Duodenal mucosa (tissue), 2 donors: Measurements from ENCODE around the gene HIRIP3.
"Not testable (repeated sequence)": the region's sequence is repeated elsewhere in the genome, so short reads cannot be mapped to it uniquely, and the experiment has no call there.

Source experiments
- H3K27ac ChIP-seq: one replicate; pipeline ENCODE4 v1.7.0; 2013; ENCODE audit warnings: low read depth, low read length
- H3K27me3 ChIP-seq, 2 donors: one replicate each; pipeline ENCODE4 v1.7.0; 2013; ENCODE audit warnings: low read length in 2 of 2, control low read depth in 1 of 2; ENCODE audit not compliant: insufficient read depth in 2 of 2, control insufficient read depth in 1 of 2
- H3K36me3 ChIP-seq, 2 donors: one replicate each; pipeline ENCODE4 v1.7.0; 2013; ENCODE audit warnings: low read length in 2 of 2, control low read depth in 1 of 2; ENCODE audit not compliant: insufficient read depth in 2 of 2, control insufficient read depth in 1 of 2
- H3K4me1 ChIP-seq, 2 donors: one replicate each; pipeline ENCODE4 v1.7.0; 2013; ENCODE audit warnings: low read length in 2 of 2, control low read depth in 1 of 2; ENCODE audit not compliant: insufficient read depth in 2 of 2, control insufficient read depth in 1 of 2
- H3K4me3 ChIP-seq, 2 donors: one replicate each; pipeline ENCODE4 v1.7.0; 2013; ENCODE audit warnings: low read length in 2 of 2, low read depth in 1 of 2
- H3K9ac ChIP-seq, 2 donors: one replicate each; pipeline ENCODE4 v1.7.0; 2013; ENCODE audit warnings: low read length in 2 of 2, low read depth in 1 of 2
- H3K9me3 ChIP-seq, 2 donors: one replicate each; pipeline ENCODE4 v1.7.0; 2013; ENCODE audit warnings: low read length in 2 of 2, control low read depth in 1 of 2; ENCODE audit not compliant: control insufficient read depth in 1 of 2

Gene HIRIP3

GRCh38 chr16:29995324-29995910 is at the start of gene HIRIP3:
Gene HIRIP3, minus strand, starts transcription at chr16:29995617. Its CDS starts 12 bp downstream, at chr16:29995605.
- peaks cover 9 to 47% of the 10 kb centered on the region in 2 donors for H3K36me3 ChIP-seq
- H3K9me3 ChIP-seq: no peaks in the 10 kb centered on the region
- peaks cover 22% of the 10 kb centered on the region in 2 donors for H3K4me1 ChIP-seq
- peak within 1 kb of the TSS; percentile 97 for H3K4me3 ChIP-seq
- H3K27ac ChIP-seq: peak within 1 kb of the TSS; percentile 97
- no peaks in the 10 kb centered on the region for H3K27me3 ChIP-seq
- H3K9ac ChIP-seq: peak within 1 kb of the TSS; percentile 82 to 95

- H3K9ac ChIP-seq: no peak overlapping the region
- H3K4me3 ChIP-seq: no peak overlapping the region
- no peaks in the 10 kb centered on the region for H3K9me3 ChIP-seq
- no peak overlapping the region for H3K27ac ChIP-seq
- H3K36me3 ChIP-seq: no peaks in the 10 kb centered on the region
- H3K27me3 ChIP-seq: no peaks in the 10 kb centered on the region
- no peaks in the 10 kb centered on the region for H3K4me1 ChIP-seq
These were observed 46.4 kb upstream of the HIRIP3 start for GRCh38 chr16:30041841-30042240.

- not testable (repeated sequence) for H3K27me3 ChIP-seq, H3K4me3 ChIP-seq
These were observed 45.3 kb upstream of the HIRIP3 start for GRCh38 chr16:30040690-30041089.

GRCh38 chr16:30040221-30040620 is 44.8 kb upstream of the HIRIP3 start:
- Histone ChIP-seq H3K36me3 (no peaks in the 10 kb centered on the region), H3K27ac (no peak overlapping the region), H3K9ac (no peak overlapping the region), H3K27me3 (peaks cover 0 to under 1% of the 10 kb centered on the region in 2 donors), H3K4me3 (no peak overlapping the region), H3K9me3 (no peaks in the 10 kb centered on the region), H3K4me1 (no peaks in the 10 kb centered on the region)

More at GRCh38 chr16:30040690-30041089, 45.3 kb upstream of the HIRIP3 start:
- H3K27ac ChIP-seq, H3K9ac ChIP-seq, H3K4me1 ChIP-seq, H3K9me3 ChIP-seq, H3K36me3 ChIP-seq: not testable (repeated sequence)

GRCh38 chr16:30033270-30033669 is 37.9 kb upstream of the HIRIP3 start:
- H3K9ac ChIP-seq: no peak overlapping the region
- H3K4me3 ChIP-seq: no peak overlapping the region
- no peaks in the 10 kb centered on the region for H3K36me3 ChIP-seq
- H3K27ac ChIP-seq: no peak overlapping the region
- H3K4me1 ChIP-seq: no peaks in the 10 kb centered on the region
- peaks cover 35 to 38% of the 10 kb centered on the region in 2 donors for H3K27me3 ChIP-seq
- no peaks in the 10 kb centered on the region for H3K9me3 ChIP-seq

- Histone ChIP-seq H3K27ac (no peak overlapping the region), H3K9me3 (no peaks in the 10 kb centered on the region), H3K9ac (no peak overlapping the region), H3K36me3 (no peaks in the 10 kb centered on the region), H3K27me3 (peaks cover 37 to 47% of the 10 kb centered on the region in 2 donors), H3K4me3 (no peak overlapping the region), H3K4me1 (no peaks in the 10 kb centered on the region)
These were observed 36.8 kb upstream of the HIRIP3 start for GRCh38 chr16:30032083-30032819.

GRCh38 chr16:30031477-30031918 is 36.1 kb upstream of the HIRIP3 start:
- H3K9me3 ChIP-seq: no peaks in the 10 kb centered on the region
- no peak overlapping the region for H3K9ac ChIP-seq
- H3K36me3 ChIP-seq: no peaks in the 10 kb centered on the region
- H3K4me1 ChIP-seq: no peaks in the 10 kb centered on the region
- no peak overlapping the region for H3K4me3 ChIP-seq
- no peak overlapping the region for H3K27ac ChIP-seq
- peaks cover 45 to 47% of the 10 kb centered on the region in 2 donors for H3K27me3 ChIP-seq

- Histone ChIP-seq H3K27me3 (peaks cover 47% of the 10 kb centered on the region in 2 donors), H3K9ac (no peak within 1 kb of the TSS), H3K27ac (no peak within 1 kb of the TSS), H3K4me1 (no peaks in the 10 kb centered on the region), H3K4me3 (no peak within 1 kb of the TSS), H3K36me3 (no peaks in the 10 kb centered on the region), H3K9me3 (no peaks in the 10 kb centered on the region)
These were observed 35.5 kb upstream of the HIRIP3 start, which contains the start of gene TLCD3B for GRCh38 chr16:30030841-30031413. Gene TLCD3B, minus strand, starts transcription at chr16:30031271. Its CDS starts 744 bp downstream, at chr16:30030527.

- H3K4me3 ChIP-seq: no peak overlapping the region
- no peaks in the 10 kb centered on the region for H3K9me3 ChIP-seq
- no peaks in the 10 kb centered on the region for H3K4me1 ChIP-seq
- H3K36me3 ChIP-seq: no peaks in the 10 kb centered on the region
- H3K27me3 ChIP-seq: peaks cover 51 to 52% of the 10 kb centered on the region in 2 donors
- no peak overlapping the region for H3K27ac ChIP-seq
- no peak overlapping the region for H3K9ac ChIP-seq
These were observed 34.7 kb upstream of the HIRIP3 start for GRCh38 chr16:30030011-30030685.
